ENCODE results near the gene PLCB1.

Gene PLCB1

DNA sequence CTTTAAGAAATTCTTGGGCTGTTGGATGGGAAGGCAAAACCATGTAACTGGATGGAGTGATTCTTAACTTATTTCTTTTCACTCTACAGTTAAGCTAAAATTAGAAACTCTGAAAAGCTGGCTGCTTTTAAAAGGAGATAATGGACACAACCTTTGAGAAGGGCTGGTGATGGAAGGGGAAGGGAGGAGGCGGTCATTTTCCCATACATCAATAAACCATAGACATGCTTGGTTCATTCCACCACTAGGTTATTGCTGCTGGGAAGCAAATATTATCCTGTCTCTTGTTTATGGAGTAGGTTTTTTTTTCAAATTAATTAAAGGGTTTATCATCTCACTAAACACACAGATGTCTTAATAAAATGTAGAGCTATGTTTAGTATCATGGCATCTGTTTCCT, 76.2 kb downstream of the PLCB1 start:
- no peak for TF ChIP-seq CTCF (IDR thresholded peaks at IDR 0.05)

DNA sequence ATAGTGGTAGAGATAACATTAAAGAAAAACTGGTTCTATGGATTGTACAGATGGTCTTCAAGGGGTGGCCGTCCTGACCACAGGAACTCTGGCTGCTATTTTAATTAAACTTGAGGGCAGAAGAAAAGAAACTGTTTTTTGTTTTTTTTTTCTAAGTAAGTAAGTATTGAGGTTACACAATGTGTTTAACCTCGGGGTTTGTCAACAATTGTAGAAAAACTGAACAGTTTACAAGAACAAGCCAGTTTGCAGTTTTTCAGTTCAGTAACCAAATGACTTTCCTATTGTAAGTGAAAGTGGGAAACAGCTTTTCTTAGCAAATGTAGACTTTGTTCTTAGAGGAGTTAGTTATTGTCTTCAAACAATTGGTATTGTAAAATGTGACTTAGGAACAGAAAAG, 77.0 kb downstream of the PLCB1 start:
- no peak for TF ChIP-seq CTCF (IDR thresholded peaks at IDR 0.05)

DNA sequence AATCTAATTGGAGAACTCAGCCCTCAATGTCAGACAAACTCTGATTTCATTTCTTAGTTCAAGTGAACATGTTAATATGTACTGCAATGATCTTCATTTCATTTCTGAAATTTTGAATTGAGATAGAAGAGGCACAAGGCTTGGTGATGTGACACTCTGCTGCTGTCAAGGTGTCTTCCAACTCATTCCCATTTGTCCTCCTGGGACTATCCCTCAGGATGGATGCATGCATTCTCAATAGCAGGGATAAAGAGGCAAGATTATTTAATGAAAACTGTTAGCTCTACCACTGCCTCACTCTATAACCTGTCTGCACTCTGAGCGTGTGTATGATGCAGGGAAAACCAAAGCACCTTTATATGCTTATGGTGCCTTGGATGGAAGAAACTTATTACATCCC, 78.7 kb downstream of the PLCB1 start:
- TF ChIP-seq CTCF (IDR thresholded peaks at IDR 0.05) = no peak

GRCh38 chr20:8212286-8212685, 80.2 kb downstream of the PLCB1 start:
- TF ChIP-seq CTCF (IDR thresholded peaks at IDR 0.05) = no peak

DNA sequence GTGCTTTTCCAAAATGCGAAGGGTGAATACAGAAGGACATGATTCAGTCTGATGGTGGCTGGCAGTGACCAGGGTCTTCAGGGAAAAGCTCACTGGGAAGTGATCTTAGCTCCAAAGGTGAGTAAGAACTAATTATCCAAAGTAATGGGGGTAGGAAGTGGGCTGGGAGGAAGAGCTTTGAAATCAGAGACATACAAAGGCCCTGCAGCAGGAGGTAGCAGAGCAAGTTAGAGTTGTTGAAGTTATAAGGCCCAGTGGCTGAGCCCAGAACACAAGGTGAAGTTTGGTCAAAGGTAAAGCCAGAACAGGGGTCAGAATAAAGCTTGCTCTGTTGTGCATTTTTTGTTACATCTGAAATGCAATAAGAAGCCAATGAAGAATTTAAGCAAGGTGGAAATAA, 81.2 kb downstream of the PLCB1 start:
- TF ChIP-seq CTCF (IDR thresholded peaks at IDR 0.05) = no peak

- TF ChIP-seq CTCF (IDR thresholded peaks at IDR 0.05) = no peak
These were observed 81.9 kb downstream of the PLCB1 start for GRCh38 chr20:8213831-8214587.

DNA sequence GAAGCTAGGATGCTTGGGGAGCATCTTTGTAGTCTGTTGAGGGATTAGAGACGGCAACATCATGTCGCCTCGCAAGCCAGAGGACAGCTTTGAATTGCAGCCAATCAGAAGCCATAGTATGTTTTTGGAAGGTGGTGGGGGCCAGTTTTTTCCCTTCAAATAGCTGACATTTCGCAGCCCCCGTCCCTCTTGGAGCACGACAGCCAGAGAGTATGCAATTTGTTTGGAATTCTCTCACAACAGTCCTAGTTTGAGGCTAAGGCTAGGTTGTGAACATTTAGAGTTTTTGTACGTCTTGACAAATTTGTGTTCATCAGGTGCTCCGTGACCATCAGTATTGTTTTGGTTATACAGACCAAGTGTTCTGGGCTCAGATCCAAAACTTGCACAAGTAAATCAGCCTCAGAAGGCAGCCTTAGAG, 83.3 kb downstream of the PLCB1 start:
- no peak for TF ChIP-seq CTCF (IDR thresholded peaks at IDR 0.05)

All from LNCAP (cell line).